HG02938 (cell line): ENCODE measurements around the gene SIRPB1.
"Not testable (repeated sequence)": the region's sequence is repeated elsewhere in the genome, so short reads cannot be mapped to it uniquely, and the experiment has no call there.

ENCODE experiments used
- ATAC-seq: cut with Tn5 transposase; IDR thresholded peaks from one replicate; pipeline ENCODE4 v1.9.1; 2021; ENCODE audit warnings: mild to moderate bottlenecking, moderate library complexity; ENCODE audit not compliant: unreplicated experiment

SIRPB1 gene

GRCh38 chr20:1619861-1620444, at the start of gene SIRPB1:
SIRPB1 (minus strand) TSS chr20:1620009; CDS start chr20:1619944, 65 bp downstream.
- ATAC-seq, result no peak

GRCh38 chr20:1669304-1669703, 49.5 kb upstream of the SIRPB1 start:
- no peak for ATAC-seq

GRCh38 chr20:1667502-1668085, 47.8 kb upstream of the SIRPB1 start:
- ATAC-seq, result no peak

- no peak for ATAC-seq
Measured at GRCh38 chr20:1666802-1667201, 47.0 kb upstream of the SIRPB1 start.

- ATAC-seq, result no peak
Measured at GRCh38 chr20:1665345-1665744, 45.5 kb upstream of the SIRPB1 start.

GRCh38 chr20:1664911-1665310, 45.1 kb upstream of the SIRPB1 start:
- no peak for ATAC-seq

GRCh38 chr20:1663917-1664316, 44.1 kb upstream of the SIRPB1 start:
- no peak for ATAC-seq

- no peak for ATAC-seq
Measured at GRCh38 chr20:1661542-1662299, 41.9 kb upstream of the SIRPB1 start.

GRCh38 chr20:1660246-1660645, 40.4 kb upstream of the SIRPB1 start:
- no peak for ATAC-seq

- no peak for ATAC-seq
Measured at GRCh38 chr20:1657556-1658334, 37.9 kb upstream of the SIRPB1 start, which contains the start of gene SIRPG. SIRPG (minus strand) TSS chr20:1657779; CDS start chr20:1657714, 65 bp downstream.

GRCh38 chr20:1656844-1657243, 37.0 kb upstream of the SIRPB1 start:
- no peak for ATAC-seq

- ATAC-seq, result no peak
Measured at GRCh38 chr20:1654996-1655395, 35.2 kb upstream of the SIRPB1 start.

- ATAC-seq, result no peak
Measured at GRCh38 chr20:1652960-1653359, 33.2 kb upstream of the SIRPB1 start.

- ATAC-seq, result no peak
Measured at GRCh38 chr20:1652104-1652503, 32.3 kb upstream of the SIRPB1 start.

- ATAC-seq, result no peak
Measured at GRCh38 chr20:1651268-1652058, 31.7 kb upstream of the SIRPB1 start.

- ATAC-seq, result no peak
Measured at GRCh38 chr20:1648101-1648500, 28.3 kb upstream of the SIRPB1 start.

GRCh38 chr20:1646975-1647431, 27.2 kb upstream of the SIRPB1 start:
- no peak for ATAC-seq

GRCh38 chr20:1644101-1644962, 24.5 kb upstream of the SIRPB1 start:
- no peak for ATAC-seq

- ATAC-seq, result not testable (repeated sequence)
Measured at GRCh38 chr20:1638643-1639042, 18.8 kb upstream of the SIRPB1 start.
